GM12875 (cell line): Measurements from ENCODE around the gene RASA3.

Source experiments
- H3K4me3 ChIP-seq: one replicate; pipeline ENCODE4 v1.5.1; 2011; ENCODE audit warnings: low read depth, low read length, control low read depth
- TF ChIP-seq, protein P1 (sequence below): IDR thresholded peaks from 2 replicates; pipeline ENCODE4 v1.5.1; 2011; ENCODE audit warnings: low read depth, mild to moderate bottlenecking, control low read depth, inconsistent platforms, low read length, moderate library complexity, borderline replicate concordance; ENCODE audit not compliant: insufficient read depth

RASA3 gene

DNA sequence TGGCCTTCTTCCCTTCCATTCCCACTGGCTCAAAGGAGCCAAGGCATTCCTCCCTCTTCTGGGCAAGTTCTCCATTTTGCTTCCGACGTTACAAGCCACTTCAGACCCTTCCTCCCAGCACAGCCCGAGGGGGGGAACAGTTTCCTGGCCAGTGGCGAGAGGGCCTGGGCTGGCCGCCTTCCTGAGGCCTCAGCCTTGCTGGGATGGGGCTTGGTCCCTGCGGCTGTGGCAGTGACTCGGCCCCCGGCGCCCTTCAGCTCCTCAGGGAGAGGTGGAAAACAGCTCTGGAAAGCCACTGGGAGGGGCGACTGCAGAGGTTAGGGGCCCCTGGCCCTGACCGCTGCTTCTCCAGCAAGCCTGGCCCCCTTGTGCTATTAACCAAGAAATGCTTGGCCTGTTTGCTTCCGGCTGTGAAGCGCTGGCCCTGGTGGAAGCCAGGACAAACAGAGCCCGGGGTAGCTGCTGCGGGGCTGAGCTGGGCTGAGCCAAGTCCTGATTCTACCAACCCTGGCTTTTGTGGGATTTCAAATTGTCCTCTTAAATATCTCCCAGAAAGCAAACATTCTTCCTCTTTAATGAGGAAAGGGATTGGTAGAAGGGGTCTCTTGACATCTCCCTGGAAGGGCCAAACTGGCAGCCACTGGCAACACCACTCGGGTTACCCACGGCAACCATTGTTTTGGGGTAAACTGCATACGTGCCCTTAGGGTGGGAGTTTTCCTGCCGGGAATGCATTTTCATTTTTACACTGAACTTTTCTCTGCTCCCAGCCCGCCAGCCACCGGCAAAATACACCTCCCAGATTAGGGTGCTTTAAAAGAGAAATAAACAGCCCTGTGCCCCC lies 197.2 kb downstream of the RASA3 start:
- H3K4me3 ChIP-seq, result no peak overlapping the region
- TF ChIP-seq, protein P1, sequence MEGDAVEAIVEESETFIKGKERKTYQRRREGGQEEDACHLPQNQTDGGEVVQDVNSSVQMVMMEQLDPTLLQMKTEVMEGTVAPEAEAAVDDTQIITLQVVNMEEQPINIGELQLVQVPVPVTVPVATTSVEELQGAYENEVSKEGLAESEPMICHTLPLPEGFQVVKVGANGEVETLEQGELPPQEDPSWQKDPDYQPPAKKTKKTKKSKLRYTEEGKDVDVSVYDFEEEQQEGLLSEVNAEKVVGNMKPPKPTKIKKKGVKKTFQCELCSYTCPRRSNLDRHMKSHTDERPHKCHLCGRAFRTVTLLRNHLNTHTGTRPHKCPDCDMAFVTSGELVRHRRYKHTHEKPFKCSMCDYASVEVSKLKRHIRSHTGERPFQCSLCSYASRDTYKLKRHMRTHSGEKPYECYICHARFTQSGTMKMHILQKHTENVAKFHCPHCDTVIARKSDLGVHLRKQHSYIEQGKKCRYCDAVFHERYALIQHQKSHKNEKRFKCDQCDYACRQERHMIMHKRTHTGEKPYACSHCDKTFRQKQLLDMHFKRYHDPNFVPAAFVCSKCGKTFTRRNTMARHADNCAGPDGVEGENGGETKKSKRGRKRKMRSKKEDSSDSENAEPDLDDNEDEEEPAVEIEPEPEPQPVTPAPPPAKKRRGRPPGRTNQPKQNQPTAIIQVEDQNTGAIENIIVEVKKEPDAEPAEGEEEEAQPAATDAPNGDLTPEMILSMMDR, result no peak

DNA sequence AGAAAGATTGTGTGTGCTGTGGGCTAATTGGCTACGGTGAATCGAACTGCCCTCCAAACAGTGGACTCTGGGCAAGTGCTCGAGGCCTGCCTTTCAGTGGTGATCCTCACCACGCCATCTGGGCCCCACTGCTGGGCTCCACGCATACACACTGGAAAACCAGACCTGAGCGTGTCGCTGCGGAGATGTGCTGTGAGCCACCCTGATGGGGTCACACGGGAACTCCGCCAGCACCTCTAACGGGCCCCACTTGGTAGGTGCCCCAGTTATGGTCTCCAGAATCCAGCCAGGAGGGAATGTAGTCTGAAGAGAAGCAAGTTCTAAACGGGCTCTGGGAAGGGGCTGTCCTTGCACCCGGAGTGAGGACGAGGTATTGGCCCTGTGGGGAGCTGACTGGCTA lies 197.8 kb downstream of the RASA3 start:
- TF ChIP-seq, protein P1, result no peak
- H3K4me3 ChIP-seq, result no peak overlapping the region

DNA sequence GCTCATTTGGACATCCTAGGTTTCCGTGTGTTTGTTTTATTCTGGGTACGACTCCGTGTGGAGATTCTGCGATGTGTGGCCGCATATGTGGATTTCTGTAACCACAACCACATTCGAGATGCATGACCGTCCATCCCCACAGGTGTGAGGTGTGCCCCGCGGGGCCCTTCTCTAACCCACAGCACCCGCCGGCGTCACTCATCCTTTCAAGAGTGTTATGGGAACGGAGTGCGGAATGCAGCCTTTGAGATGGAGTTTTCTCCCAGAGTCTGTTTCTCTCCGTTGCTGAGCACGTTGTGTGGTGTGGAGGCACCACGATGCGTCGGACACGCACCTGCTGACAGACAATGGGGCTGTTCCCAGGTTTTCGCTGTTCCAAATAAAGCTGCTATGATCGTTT lies 198.5 kb downstream of the RASA3 start:
- TF ChIP-seq, protein P1, result no peak
- no peak overlapping the region for H3K4me3 ChIP-seq

DNA sequence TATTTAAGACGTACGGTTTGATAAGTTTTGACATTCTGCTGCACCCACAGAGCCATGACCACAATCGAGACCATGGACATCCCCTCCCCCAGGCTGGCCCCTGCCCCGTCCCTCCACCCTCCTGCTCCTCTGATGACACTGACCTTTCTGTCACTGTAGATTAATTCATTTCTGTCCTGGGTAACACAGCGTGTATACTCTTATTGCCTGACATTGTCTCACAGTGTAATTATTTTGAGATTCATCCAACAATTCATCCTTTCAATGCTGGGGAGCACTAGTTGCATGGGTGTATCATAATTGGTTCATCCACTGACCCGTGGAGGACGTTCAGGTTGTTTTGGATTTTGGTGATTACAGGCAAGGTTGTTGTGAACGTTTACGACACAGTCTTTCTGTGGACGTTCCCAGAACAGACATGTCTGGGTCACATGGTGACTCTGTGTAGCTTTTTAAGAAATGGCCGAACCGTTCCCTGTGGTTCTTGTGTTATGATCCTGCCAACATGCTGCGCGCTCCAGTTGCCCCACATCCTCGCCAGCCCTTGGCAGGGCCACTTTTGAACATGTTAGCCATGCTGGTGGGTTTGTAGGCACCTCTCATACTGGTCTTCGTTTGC lies 200.5 kb downstream of the RASA3 start:
- H3K4me3 ChIP-seq, result no peak overlapping the region
- TF ChIP-seq, protein P1, result no peak

DNA sequence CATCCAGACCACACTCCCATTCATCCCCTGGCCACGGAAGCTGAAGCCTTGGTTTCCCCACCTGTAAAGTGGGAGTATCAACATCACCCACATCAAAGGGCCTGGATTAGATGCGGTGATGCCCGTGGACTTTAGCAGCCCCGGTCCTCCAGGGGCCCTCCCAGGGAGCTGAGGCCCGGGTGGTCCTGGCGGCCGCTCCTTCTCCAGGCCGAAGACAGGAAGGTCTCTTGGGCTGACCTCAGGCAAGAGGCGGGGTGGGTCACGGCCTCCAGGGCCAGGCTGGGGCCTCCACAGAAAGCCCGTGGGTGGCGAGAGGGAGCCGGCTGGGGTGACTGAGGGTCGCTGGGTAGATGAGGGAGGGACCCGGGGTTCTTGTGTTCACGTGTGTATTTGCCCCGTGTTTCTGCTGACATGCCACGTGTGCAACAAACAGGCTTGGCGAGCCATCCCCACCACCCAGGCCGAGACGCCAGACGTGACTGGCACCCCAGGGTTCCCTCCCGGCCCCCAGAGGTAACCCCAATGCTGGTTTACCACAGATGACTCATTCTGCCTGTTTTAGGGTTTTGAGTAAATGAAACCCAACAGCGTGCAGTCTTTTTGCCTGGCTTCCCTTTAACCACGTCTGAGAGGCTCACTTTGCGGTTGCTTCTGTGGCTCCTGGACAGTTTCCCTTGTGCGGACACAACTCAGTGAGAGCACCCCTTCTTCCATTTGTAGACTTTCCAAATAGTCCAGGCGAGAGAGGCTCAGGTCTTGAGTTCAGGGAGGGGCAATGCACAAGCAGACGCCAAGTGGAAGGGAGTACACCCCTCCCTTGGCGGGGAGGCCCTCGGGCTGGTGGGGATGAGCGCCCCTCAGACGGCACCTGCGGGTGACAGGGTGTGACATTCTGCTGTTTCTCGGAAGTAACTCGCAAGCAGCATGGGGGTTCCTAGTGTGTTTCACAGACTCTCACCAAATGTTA lies 201.5 kb downstream of the RASA3 start:
- H3K4me3 ChIP-seq, result no peak overlapping the region
- TF ChIP-seq, protein P1, result no peak

DNA sequence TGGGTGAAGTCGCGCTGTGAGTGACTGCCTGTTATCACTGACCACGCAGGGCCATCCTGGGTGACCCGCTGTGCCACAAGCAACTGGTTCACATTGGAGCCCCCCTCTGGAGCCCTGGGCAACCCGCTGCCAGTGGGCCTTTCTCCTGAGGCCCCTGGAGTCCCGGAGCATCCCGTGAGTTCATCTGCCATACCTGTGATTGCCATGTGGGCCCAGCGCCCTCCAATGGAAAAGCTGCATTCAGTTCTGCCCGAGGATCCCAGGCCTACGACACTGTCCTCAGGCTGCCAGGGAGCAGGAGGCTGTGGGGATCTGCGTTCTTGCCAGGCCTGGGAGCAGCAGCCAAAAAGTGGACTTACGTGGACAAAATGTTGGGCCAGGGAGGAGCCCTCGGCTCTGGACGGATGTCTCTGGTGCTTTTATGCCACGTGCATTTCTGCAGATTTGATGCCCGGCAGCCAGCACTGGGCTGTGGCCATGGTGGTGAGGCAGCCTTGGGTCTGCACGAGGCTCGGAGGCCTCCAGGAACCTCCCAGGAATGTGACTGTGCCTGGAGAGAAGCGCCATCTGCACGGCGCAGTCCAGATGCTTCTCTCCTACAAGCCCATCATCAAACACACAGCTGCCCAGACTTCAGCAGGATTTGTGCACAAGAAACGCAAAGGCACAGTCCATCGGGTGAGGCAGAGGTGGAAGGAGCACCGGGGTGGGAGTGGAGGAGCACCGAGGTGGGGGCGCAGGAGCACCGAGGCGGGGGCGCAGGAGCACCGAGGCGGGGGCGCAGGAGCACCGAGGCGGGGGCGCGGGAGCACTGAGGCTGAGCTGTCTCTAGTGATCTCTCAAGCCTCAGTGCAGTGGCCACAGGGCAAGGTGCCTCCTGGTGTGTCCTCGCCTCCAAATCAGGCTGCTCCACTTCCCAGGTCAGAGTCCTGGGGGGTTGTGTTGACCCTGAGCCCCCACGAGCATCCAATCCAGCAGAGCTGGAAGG lies 202.5 kb downstream of the RASA3 start:
- TF ChIP-seq, protein P1, result no peak

More for the DNA sequence above, 202.5 kb downstream of the RASA3 start:
- H3K4me3 ChIP-seq, result no peak overlapping the region
